ENCODE results near the gene KYNU. TPM values are rescaled to one million over a fixed set of nuclear protein-coding genes. Genes with fewer than 3 reads are reported as not detected.
"Not testable (repeated sequence)": the region's sequence is repeated elsewhere in the genome, so short reads cannot be mapped to it uniquely, and the experiment has no call there.

KYNU gene
- total RNA-seq, 1 donor from 2014 or later: not detected

GRCh38 chr2:143034292-143035074 lies 157.0 kb downstream of the KYNU start:
- Histone ChIP-seq H3K27me3 (no peaks in the 10 kb centered on the region), H3K4me1 (peaks cover under 1% of the 10 kb centered on the region), H4K20me1 (ENCODE audit: low read depth) (no peaks in the 10 kb centered on the region), H3K79me2 (ENCODE audit: low read depth) (no peaks in the 10 kb centered on the region), H3K36me3 (no peaks in the 10 kb centered on the region), H3F3A (ENCODE audit: low read depth) (no peaks in the 10 kb centered on the region), H2AFZ (replicated peaks) (peak overlapping the region; percentile 48), H3K9ac (no peak overlapping the region), H3K27ac (no peak overlapping the region), H3K4me3 (no peak overlapping the region), H3K9me3 (ENCODE audit: low read depth) (no peaks in the 10 kb centered on the region), H3K4me2 (no peak overlapping the region)
- Mint-ChIP-seq H3K9me3 (no peaks in the 10 kb centered on the region), H3K27me3 (ENCODE audit: insufficient read depth, low read depth) (peaks cover 4% of the 10 kb centered on the region), H3K27ac (no peak overlapping the region), H3K4me1 (no peaks in the 10 kb centered on the region), H3K36me3 (no peaks in the 10 kb centered on the region), H3K4me3 (no peak overlapping the region)
- peak; percentile 73 for DNase-seq (ENCODE audit: low spot score)
- no peak for TF ChIP-seq EZH2phosphoT487 (IDR thresholded peaks at IDR 0.05)
- no peak for TF ChIP-seq EZH2 (IDR thresholded peaks at IDR 0.05)
- peak; percentile 100 for TF ChIP-seq CTCF (IDR thresholded peaks at IDR 0.05)

GRCh38 chr2:143051465-143051864 lies 174.0 kb downstream of the KYNU start:
- no peaks in the 10 kb centered on the region for H3K36me3 ChIP-seq
- no peak overlapping the region for H3K27ac Mint-ChIP-seq
- H3K4me1 Mint-ChIP-seq: no peaks in the 10 kb centered on the region
- no peak for TF ChIP-seq CTCF (IDR thresholded peaks at IDR 0.05)
- no peak for TF ChIP-seq EZH2 (IDR thresholded peaks at IDR 0.05)
- TF ChIP-seq EZH2phosphoT487 (IDR thresholded peaks at IDR 0.05): no peak
- no peaks in the 10 kb centered on the region for H3F3A ChIP-seq (ENCODE audit: low read depth)
- no peaks in the 10 kb centered on the region for H3K36me3 Mint-ChIP-seq
- no peaks in the 10 kb centered on the region for H4K20me1 ChIP-seq (ENCODE audit: low read depth)
- DNase-seq (ENCODE audit: low spot score): no peak
- H3K4me3 ChIP-seq: no peak overlapping the region
- no peak overlapping the region for H3K27ac ChIP-seq
- no peaks in the 10 kb centered on the region for H3K79me2 ChIP-seq (ENCODE audit: low read depth)
- H2AFZ ChIP-seq (replicated peaks): no peak overlapping the region
- no peak overlapping the region for H3K4me2 ChIP-seq
- H3K4me3 Mint-ChIP-seq: no peak overlapping the region
- H3K4me1 ChIP-seq: no peaks in the 10 kb centered on the region
- peaks cover 3% of the 10 kb centered on the region for H3K9me3 ChIP-seq (ENCODE audit: low read depth)
- H3K27me3 Mint-ChIP-seq (ENCODE audit: insufficient read depth, low read depth): peaks cover 5% of the 10 kb centered on the region
- no peaks in the 10 kb centered on the region for H3K27me3 ChIP-seq
- H3K9me3 Mint-ChIP-seq: peaks cover 2% of the 10 kb centered on the region
- H3K9ac ChIP-seq: no peak overlapping the region

GRCh38 chr2:143053437-143053836 lies 176.0 kb downstream of the KYNU start:
- not testable (repeated sequence) for H3K27ac Mint-ChIP-seq; H3K4me3 Mint-ChIP-seq; H3K27me3 ChIP-seq; H3K36me3 Mint-ChIP-seq; H4K20me1 ChIP-seq (ENCODE audit: low read depth); H3K4me3 ChIP-seq; H3K79me2 ChIP-seq (ENCODE audit: low read depth); DNase-seq (ENCODE audit: low spot score); H3K9ac ChIP-seq; H3F3A ChIP-seq (ENCODE audit: low read depth); H3K27ac ChIP-seq; H3K36me3 ChIP-seq; H3K9me3 ChIP-seq (ENCODE audit: low read depth); H3K4me1 Mint-ChIP-seq; H3K4me2 ChIP-seq; H3K4me1 ChIP-seq; H3K27me3 Mint-ChIP-seq (ENCODE audit: insufficient read depth, low read depth); H3K9me3 Mint-ChIP-seq; H2AFZ ChIP-seq (replicated peaks)

- Histone ChIP-seq H3K4me3 (no peak overlapping the region), H3K4me2 (no peak overlapping the region), H3K27ac (no peak overlapping the region), H3F3A (ENCODE audit: low read depth) (no peaks in the 10 kb centered on the region), H3K9me3 (ENCODE audit: low read depth) (peaks cover 4% of the 10 kb centered on the region), H3K4me1 (no peaks in the 10 kb centered on the region), H4K20me1 (ENCODE audit: low read depth) (no peaks in the 10 kb centered on the region), H3K79me2 (ENCODE audit: low read depth) (no peaks in the 10 kb centered on the region), H3K9ac (no peak overlapping the region), H2AFZ (replicated peaks) (no peak overlapping the region), H3K27me3 (no peaks in the 10 kb centered on the region), H3K36me3 (no peaks in the 10 kb centered on the region)
- no peak for DNase-seq (ENCODE audit: low spot score)
- TF ChIP-seq CTCF (IDR thresholded peaks at IDR 0.05): no peak
- TF ChIP-seq EZH2phosphoT487 (IDR thresholded peaks at IDR 0.05): no peak
- no peak for TF ChIP-seq EZH2 (IDR thresholded peaks at IDR 0.05)
- Mint-ChIP-seq H3K4me1 (no peaks in the 10 kb centered on the region), H3K9me3 (peaks cover 9% of the 10 kb centered on the region), H3K4me3 (no peak overlapping the region), H3K36me3 (peaks cover 3% of the 10 kb centered on the region), H3K27me3 (ENCODE audit: insufficient read depth, low read depth) (no peaks in the 10 kb centered on the region), H3K27ac (no peak overlapping the region)
Measured at GRCh38 chr2:143056550-143056949, 179.1 kb downstream of the KYNU start.

Measured in neural progenitor cell (in vitro differentiated cells).